ENCODE data around the gene CDK5R1. TPM values are rescaled to one million over a fixed set of nuclear protein-coding genes. Genes with fewer than 3 reads are reported as not detected.
A peak's percentile ranks its signal among the peaks of the same experiment; 100 is the strongest.

The CDK5R1 gene
- total and polyA plus RNA-seq, 7 experiments from 2014 or later, result 4.9 to 21.2 (median 7.5) TPM

GRCh38 chr17:32483451-32484019 is 3.3 kb upstream of the CDK5R1 start:
- H3K4me3 Mint-ChIP-seq, result peak overlapping the region in 2 of 10 donors; percentile 9 to 16
- Histone ChIP-seq H3K36me3 (ENCODE audit: control insufficient read depth in 2 of 3, insufficient read depth in 3 of 3, low read length in 3 of 3) (peaks cover 7 to 43% (median 9%) of the 10 kb centered on the region in 3 experiments), H3K9me3 (ENCODE audit: control insufficient read depth in 2 of 3, low read length in 3 of 3) (no peaks in the 10 kb centered on the region), H3K4me1 (ENCODE audit: control insufficient read depth in 2 of 2, insufficient read depth in 2 of 2, low read length in 2 of 2) (peaks cover 9 to 11% of the 10 kb centered on the region in 2 donors), H3K27ac (ENCODE audit: low read depth, low read length) (peak overlapping the region; percentile 56), H3K27me3 (ENCODE audit: control insufficient read depth in 2 of 2, insufficient read depth in 2 of 2, low read length in 2 of 2) (no peaks in the 10 kb centered on the region), H3K4me3 (ENCODE audit: low read length) (no peak overlapping the region)
- ChIA-PET POLR2A (interaction anchor here (0.7 to 12.2 kb wide), 8 partner anchors 11 to 129 kb away, joined by 3 to 382 read pairs (median 4); no protein-coding TSS in a partner anchor), CTCF (interaction anchor here (0.6 to 7.0 kb wide), 30 partner anchors 9 to 275 kb away, joined by 3 to 76 read pairs (median 4); no protein-coding TSS in a partner anchor)
- no peaks in the 10 kb centered on the region for H3K9me3 Mint-ChIP-seq
- peak overlapping the region; percentile 15 to 90 (median 78) for H3K27ac Mint-ChIP-seq
- intact Hi-C loops (cut with micrococcal nuclease), result loop anchor here (1.0 to 10.0 kb wide), 7 partner anchors 21 to 272 kb away; no protein-coding TSS in a partner anchor
- peaks cover 7 to 37% (median 17%) of the 10 kb centered on the region in 5 donors for H3K36me3 Mint-ChIP-seq
- H3K4me1 Mint-ChIP-seq, result peaks cover 9 to 27% (median 17%) of the 10 kb centered on the region in 7 donors
- peak in 7 of 9 donors; percentile 43 to 70 (median 60) for DNase-seq
- peak; percentile 46 for ATAC-seq
- H3K27me3 Mint-ChIP-seq, result no peaks in the 10 kb centered on the region

GRCh38 chr17:32484041-32484461 is 2.7 kb upstream of the CDK5R1 start:
- Histone ChIP-seq H3K27ac (ENCODE audit: low read depth, low read length) (no peak overlapping the region), H3K4me1 (ENCODE audit: control insufficient read depth in 2 of 2, insufficient read depth in 2 of 2, low read length in 2 of 2) (peaks cover 14 to 15% of the 10 kb centered on the region in 2 donors), H3K4me3 (ENCODE audit: low read length) (no peak overlapping the region), H3K9me3 (ENCODE audit: control insufficient read depth in 2 of 3, low read length in 3 of 3) (no peaks in the 10 kb centered on the region), H3K27me3 (ENCODE audit: control insufficient read depth in 2 of 2, insufficient read depth in 2 of 2, low read length in 2 of 2) (no peaks in the 10 kb centered on the region), H3K36me3 (ENCODE audit: control insufficient read depth in 2 of 3, insufficient read depth in 3 of 3, low read length in 3 of 3) (peaks cover 8 to 41% (median 9%) of the 10 kb centered on the region in 3 experiments)
- Mint-ChIP-seq H3K4me3 (peak overlapping the region in 4 of 10 donors; percentile 1 to 56 (median 18)), H3K36me3 (peaks cover 7 to 37% (median 15%) of the 10 kb centered on the region in 5 donors), H3K27ac (peak overlapping the region in 8 of 9 donors; percentile 17 to 90 (median 78)), H3K9me3 (no peaks in the 10 kb centered on the region), H3K27me3 (no peaks in the 10 kb centered on the region), H3K4me1 (peaks cover 9 to 32% (median 22%) of the 10 kb centered on the region in 7 donors)
- ChIA-PET CTCF (interaction anchor here (0.5 to 7.0 kb wide), 29 partner anchors 10 to 275 kb away, joined by 3 to 76 read pairs (median 5); no protein-coding TSS in a partner anchor), POLR2A (interaction anchor here (0.7 to 12.2 kb wide), 8 partner anchors 11 to 129 kb away, joined by 3 to 382 read pairs (median 4); no protein-coding TSS in a partner anchor)
- intact Hi-C loops (cut with micrococcal nuclease), result loop anchor here in 1 of 2 donors (10.0 kb wide), 1 partner anchor 71 kb away; no protein-coding TSS in a partner anchor
- no peak for DNase-seq
- ATAC-seq, result no peak

GRCh38 chr17:32484628-32485027 is 2.2 kb upstream of the CDK5R1 start:
- Histone ChIP-seq H3K9me3 (ENCODE audit: control insufficient read depth in 2 of 3, low read length in 3 of 3) (no peaks in the 10 kb centered on the region), H3K4me3 (ENCODE audit: low read length) (no peak overlapping the region), H3K27me3 (ENCODE audit: control insufficient read depth in 2 of 2, insufficient read depth in 2 of 2, low read length in 2 of 2) (no peaks in the 10 kb centered on the region), H3K27ac (ENCODE audit: low read depth, low read length) (no peak overlapping the region), H3K4me1 (ENCODE audit: control insufficient read depth in 2 of 2, insufficient read depth in 2 of 2, low read length in 2 of 2) (peaks cover 15 to 20% of the 10 kb centered on the region in 2 donors), H3K36me3 (ENCODE audit: control insufficient read depth in 2 of 3, insufficient read depth in 3 of 3, low read length in 3 of 3) (peaks cover 9 to 35% (median 11%) of the 10 kb centered on the region in 3 experiments)
- H3K4me1 Mint-ChIP-seq, result peaks cover 9 to 38% (median 28%) of the 10 kb centered on the region in 7 donors
- peaks cover 3 to 37% (median 15%) of the 10 kb centered on the region in 5 donors for H3K36me3 Mint-ChIP-seq
- intact Hi-C loops (cut with micrococcal nuclease), result loop anchor here in 1 of 2 donors (5.0 to 10.0 kb wide), 2 partner anchors 70 to 393 kb away; partner anchors contain the start of gene MYO1D
- ATAC-seq (no peak), DNase-seq (no peak)
- H3K27me3 Mint-ChIP-seq, result no peaks in the 10 kb centered on the region
- H3K27ac Mint-ChIP-seq, result peak overlapping the region in 5 of 9 donors; percentile 17 to 88 (median 77)
- ChIA-PET POLR2A (interaction anchor here (0.7 to 12.2 kb wide), 5 partner anchors 16 to 124 kb away, joined by 3 to 382 read pairs (median 7); no protein-coding TSS in a partner anchor), CTCF (interaction anchor here (0.5 to 7.0 kb wide), 20 partner anchors 10 to 189 kb away, joined by 3 to 76 read pairs (median 5); no protein-coding TSS in a partner anchor)
- peak overlapping the region in 3 of 10 donors; percentile 7 to 52 (median 25) for H3K4me3 Mint-ChIP-seq
- no peaks in the 10 kb centered on the region for H3K9me3 Mint-ChIP-seq

GRCh38 chr17:32485261-32486110 is 1.3 kb upstream of the CDK5R1 start:
- intact Hi-C loops (cut with micrococcal nuclease), result loop anchor here (1.0 to 10.0 kb wide), 4 partner anchors 35 to 392 kb away; partner anchors contain the start of genes MYO1D (in 1 of the 2) and PSMD11 (in 1 of the 2)
- H3K9me3 Mint-ChIP-seq, result no peaks in the 10 kb centered on the region
- peaks cover 3 to 30% (median 15%) of the 10 kb centered on the region in 5 donors for H3K36me3 Mint-ChIP-seq

GRCh38 chr17:32486111-32486700 is 587 bp upstream of the CDK5R1 start:
- H3K9me3 ChIP-seq (ENCODE audit: control insufficient read depth in 2 of 3, low read length in 3 of 3), result no peaks in the 10 kb centered on the region
- ATAC-seq (peak; percentile 87), DNase-seq (peak; percentile 55 to 82 (median 76))
- H3K27ac ChIP-seq (ENCODE audit: low read depth, low read length), result peak overlapping the region; percentile 45
- H3K4me3 Mint-ChIP-seq, result peak overlapping the region; percentile 62 to 87 (median 80)
- peaks cover 15 to 53% (median 43%) of the 10 kb centered on the region in 7 donors for H3K4me1 Mint-ChIP-seq
- H3K36me3 Mint-ChIP-seq, result peaks cover 3 to 24% (median 15%) of the 10 kb centered on the region in 5 donors
- peaks cover 0 to 24% (median 12%) of the 10 kb centered on the region in 3 experiments for H3K36me3 ChIP-seq (ENCODE audit: control insufficient read depth in 2 of 3, insufficient read depth in 3 of 3, low read length in 3 of 3)
- no peaks in the 10 kb centered on the region for H3K9me3 Mint-ChIP-seq
- no peaks in the 10 kb centered on the region for H3K27me3 Mint-ChIP-seq
- intact Hi-C loops (cut with micrococcal nuclease), result loop anchor here (1.0 to 10.0 kb wide), 4 partner anchors 34 to 391 kb away; partner anchors contain the start of genes MYO1D (in 1 of the 2) and PSMD11 (in 1 of the 2)
- peaks cover 15 to 35% of the 10 kb centered on the region in 2 donors for H3K4me1 ChIP-seq (ENCODE audit: control insufficient read depth in 2 of 2, insufficient read depth in 2 of 2, low read length in 2 of 2)
- no peaks in the 10 kb centered on the region for H3K27me3 ChIP-seq (ENCODE audit: control insufficient read depth in 2 of 2, insufficient read depth in 2 of 2, low read length in 2 of 2)
- POLR2A ChIA-PET, result interaction anchor here (0.8 to 12.2 kb wide), 7 partner anchors 15 to 136 kb away, joined by 3 to 382 read pairs (median 5); partner anchors contain the start of gene ZNF207
- CTCF ChIA-PET, result interaction anchor here (0.6 to 7.0 kb wide), 12 partner anchors 23 to 264 kb away, joined by 3 to 76 read pairs (median 5); no protein-coding TSS in a partner anchor
- peak overlapping the region in 8 of 9 donors; percentile 30 to 89 (median 84) for H3K27ac Mint-ChIP-seq
- no peak overlapping the region for H3K4me3 ChIP-seq (ENCODE audit: low read length)

More at GRCh38 chr17:32485261-32486110, 1.3 kb upstream of the CDK5R1 start:
- CTCF ChIA-PET, result interaction anchor here (0.5 to 7.0 kb wide), 15 partner anchors 18 to 296 kb away, joined by 3 to 76 read pairs (median 5); no protein-coding TSS in a partner anchor
- H3K4me1 Mint-ChIP-seq, result peaks cover 9 to 46% (median 36%) of the 10 kb centered on the region in 7 donors
- ATAC-seq (no peak), DNase-seq (no peak)
- H3K27me3 Mint-ChIP-seq, result no peaks in the 10 kb centered on the region
- Histone ChIP-seq H3K4me3 (ENCODE audit: low read length) (no peak overlapping the region), H3K4me1 (ENCODE audit: control insufficient read depth in 2 of 2, insufficient read depth in 2 of 2, low read length in 2 of 2) (peaks cover 15 to 28% of the 10 kb centered on the region in 2 donors), H3K9me3 (ENCODE audit: control insufficient read depth in 2 of 3, low read length in 3 of 3) (no peaks in the 10 kb centered on the region), H3K27me3 (ENCODE audit: control insufficient read depth in 2 of 2, insufficient read depth in 2 of 2, low read length in 2 of 2) (no peaks in the 10 kb centered on the region), H3K27ac (ENCODE audit: low read depth, low read length) (no peak overlapping the region), H3K36me3 (ENCODE audit: control insufficient read depth in 2 of 3, insufficient read depth in 3 of 3, low read length in 3 of 3) (peaks cover 1 to 32% (median 12%) of the 10 kb centered on the region in 3 experiments)
- H3K4me3 Mint-ChIP-seq, result peak overlapping the region; percentile 60 to 87 (median 80)
- POLR2A ChIA-PET, result interaction anchor here (2.1 to 12.2 kb wide), 4 partner anchors 15 to 123 kb away, joined by 5 to 382 read pairs (median 99); no protein-coding TSS in a partner anchor
- peak overlapping the region; percentile 30 to 89 (median 83) for H3K27ac Mint-ChIP-seq
